HG03025 (cell line): ENCODE measurements around the gene EFHB.
"Not testable (repeated sequence)": the region's sequence is repeated elsewhere in the genome, so short reads cannot be mapped to it uniquely, and the experiment has no call there.

Experiments used
- ATAC-seq: cut with Tn5 transposase; IDR thresholded peaks from one replicate; pipeline ENCODE4 v1.9.1; 2021; ENCODE audit warnings: mild to moderate bottlenecking, moderate library complexity; ENCODE audit not compliant: unreplicated experiment, low FRiP score

Gene EFHB

GRCh38 chr3:19846609-19847008 is 87.4 kb downstream of the EFHB start:
- ATAC-seq, result not testable (repeated sequence)
